GM18867 (cell line): Measurements from ENCODE around the gene CLCN7.
"Not testable (repeated sequence)": the region's sequence is repeated elsewhere in the genome, so short reads cannot be mapped to it uniquely, and the experiment has no call there.

ENCODE experiments used
- ATAC-seq: cut with Tn5 transposase; IDR thresholded peaks from one replicate; pipeline ENCODE4 v1.9.1; 2021; ENCODE audit warnings: mild to moderate bottlenecking, moderate library complexity; ENCODE audit not compliant: unreplicated experiment

Gene CLCN7

DNA sequence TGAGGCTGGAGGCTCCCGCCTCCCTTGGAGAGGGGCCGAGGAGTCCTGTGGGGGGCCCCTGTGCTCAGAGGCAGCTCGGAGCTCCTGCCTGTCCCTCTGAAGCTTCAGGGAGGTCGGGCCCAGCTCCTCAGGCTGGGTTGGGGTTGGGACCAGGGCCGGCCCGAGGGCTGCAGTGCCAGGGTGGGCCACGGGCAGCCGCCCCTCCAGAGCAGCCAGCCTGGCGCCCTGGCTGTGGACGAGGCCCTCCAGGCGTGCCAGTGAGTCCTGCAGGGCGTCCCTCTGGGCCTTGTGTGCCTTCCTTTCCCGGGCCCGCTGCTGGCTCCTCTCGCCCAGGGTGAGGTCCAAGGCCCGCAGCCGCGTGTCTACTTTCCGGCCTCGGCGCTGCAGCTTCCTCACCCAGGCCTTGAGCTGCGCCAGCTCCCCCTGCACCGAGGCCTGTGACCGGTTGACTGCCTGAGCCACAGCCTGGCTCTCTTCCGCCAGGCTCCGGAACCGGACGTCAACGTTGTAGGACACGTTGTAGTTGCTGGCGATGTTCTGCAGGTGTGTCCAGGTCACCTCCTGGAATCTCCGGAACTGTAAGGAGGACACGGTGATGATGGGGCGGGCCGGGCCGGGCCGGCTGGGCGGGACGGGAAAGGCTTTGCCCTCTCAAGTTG lies 12.7 kb upstream of the CLCN7 start:
- no peak for ATAC-seq

- ATAC-seq = no peak
These were observed 11.9 kb upstream of the CLCN7 start for GRCh38 chr16:1486551-1487390.

GRCh38 chr16:1485847-1486496 lies 11.1 kb upstream of the CLCN7 start:
- ATAC-seq = no peak

DNA sequence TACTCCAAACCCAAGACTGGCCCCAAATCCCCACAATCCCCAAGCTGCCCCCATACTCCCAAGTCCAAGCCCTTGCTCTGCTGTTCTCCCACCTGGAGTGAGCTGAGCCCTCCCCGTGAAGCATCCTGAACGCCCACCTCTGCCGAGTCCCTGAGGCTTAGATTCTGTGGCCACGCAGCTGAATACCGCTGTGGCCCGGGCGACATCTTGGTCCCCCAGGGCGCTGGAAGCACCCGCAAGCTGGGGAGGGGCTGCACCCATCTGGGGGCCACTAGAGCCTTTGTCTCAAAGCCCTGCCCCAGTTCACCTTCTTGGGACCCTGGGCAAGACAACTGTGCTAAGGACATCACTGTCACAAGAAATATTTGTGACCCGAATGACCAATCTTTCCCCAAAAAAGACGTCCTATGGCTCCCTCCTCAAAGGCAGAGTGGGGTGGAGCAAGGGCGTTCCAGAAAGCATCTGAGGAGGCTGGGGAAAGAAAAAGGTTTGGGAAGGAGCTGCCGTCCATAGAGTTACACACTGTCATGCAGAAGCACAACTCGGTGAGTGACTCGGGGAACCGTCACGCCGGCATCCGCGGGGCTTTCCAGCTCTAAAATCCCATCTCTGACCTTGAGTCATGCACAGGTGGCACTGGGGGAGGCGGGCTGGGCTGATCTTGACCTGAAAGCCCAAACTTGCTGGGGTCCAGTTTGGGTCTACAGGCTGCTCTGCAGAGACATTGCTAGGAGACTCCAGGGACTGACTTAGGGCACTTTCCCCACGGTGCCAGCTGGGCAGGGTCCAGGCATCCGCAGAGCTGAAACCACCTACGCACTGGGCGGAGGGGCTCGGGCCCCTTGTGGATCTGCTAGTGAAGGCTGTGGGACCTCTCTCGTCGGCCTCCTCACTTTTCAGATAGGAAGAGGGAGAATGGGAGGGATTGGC lies 7.3 kb upstream of the CLCN7 start:
- ATAC-seq = no peak

GRCh38 chr16:1478937-1479336 lies 4.1 kb upstream of the CLCN7 start:
- ATAC-seq = not testable (repeated sequence)

DNA sequence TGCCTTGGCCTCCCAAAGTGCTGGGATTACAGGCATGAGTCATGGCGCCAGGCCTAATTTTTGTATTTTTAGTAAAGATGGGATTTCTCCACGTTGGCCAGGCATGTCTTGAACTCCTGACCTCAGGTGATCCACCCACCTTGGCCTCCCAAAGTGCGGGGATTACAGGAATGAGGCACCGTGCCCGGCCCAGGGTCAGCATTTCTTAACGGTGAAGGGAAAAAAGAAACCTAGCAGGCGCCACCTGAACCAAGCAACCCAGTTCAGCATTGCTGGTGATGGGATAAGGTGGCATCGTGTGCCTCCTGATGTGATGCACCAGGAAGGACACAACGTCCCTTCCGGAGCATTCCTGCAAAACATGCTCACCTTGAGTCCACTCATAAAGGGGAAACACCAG lies 2.2 kb upstream of the CLCN7 start:
- no peak for ATAC-seq

DNA sequence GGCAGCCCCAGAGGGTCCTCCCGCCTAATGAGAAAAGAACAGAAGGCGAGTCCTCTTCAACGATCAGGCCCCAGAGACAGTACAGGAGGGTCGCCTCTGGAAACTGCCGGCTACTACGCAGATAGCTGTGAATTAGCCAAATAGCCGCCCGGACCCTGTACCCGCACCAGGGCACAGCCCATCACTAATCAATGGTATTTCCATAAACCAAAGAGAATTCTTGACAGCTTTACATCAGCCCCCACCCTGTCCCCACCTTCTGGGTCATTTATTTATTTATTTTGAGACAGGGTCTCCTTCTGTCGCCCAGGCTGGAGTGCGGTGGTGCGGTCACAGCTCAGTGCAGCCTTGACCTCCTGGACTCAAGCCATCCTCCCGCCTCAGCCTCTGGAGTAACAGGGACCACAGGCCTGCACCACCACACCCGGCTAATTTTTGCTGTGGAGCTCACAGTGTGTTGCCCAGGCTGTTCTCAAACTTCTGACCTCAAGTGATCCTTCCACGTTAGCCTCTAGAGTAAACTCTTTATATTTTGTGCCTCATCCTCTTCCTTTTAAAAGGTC lies 805 bp upstream of the CLCN7 start:
- no peak for ATAC-seq

- ATAC-seq = peak; percentile 17
These were observed 589 bp downstream of the CLCN7 start for GRCh38 chr16:1474082-1474795.

- ATAC-seq = no peak
These were observed 1.9 kb downstream of the CLCN7 start for GRCh38 chr16:1472974-1473373.

DNA sequence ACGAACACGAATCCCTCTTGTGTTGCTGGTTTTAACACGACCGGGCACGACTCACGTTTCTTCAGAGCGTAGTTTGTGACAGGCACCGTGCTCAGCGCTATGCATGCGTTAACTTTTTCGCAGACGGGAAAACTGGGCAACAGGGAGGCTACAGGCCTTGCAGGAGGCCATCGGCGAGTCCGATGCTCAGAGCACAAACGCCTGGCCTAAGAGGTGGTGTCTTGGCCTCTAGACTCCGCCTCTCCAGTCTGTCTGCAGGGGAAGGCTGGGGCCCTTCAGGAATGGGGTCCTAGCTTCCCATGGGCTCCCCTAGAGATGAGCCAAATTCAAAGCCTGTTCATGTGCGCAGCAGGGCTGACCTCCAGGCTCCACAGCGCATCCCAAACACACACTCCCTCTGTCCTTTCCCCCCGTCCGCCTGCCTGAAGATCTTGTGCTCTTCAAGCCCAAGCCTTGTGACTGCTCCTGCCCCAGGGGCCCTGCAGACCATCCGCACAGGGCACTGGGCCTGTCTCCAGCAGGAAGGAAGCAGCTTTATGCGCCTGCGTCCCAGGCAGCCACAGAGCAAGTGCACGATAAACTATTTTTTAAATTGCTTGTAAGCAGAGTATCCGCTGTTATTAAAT lies 3.1 kb downstream of the CLCN7 start:
- no peak for ATAC-seq

- no peak for ATAC-seq
These were observed 4.2 kb downstream of the CLCN7 start for GRCh38 chr16:1470481-1471251.

DNA sequence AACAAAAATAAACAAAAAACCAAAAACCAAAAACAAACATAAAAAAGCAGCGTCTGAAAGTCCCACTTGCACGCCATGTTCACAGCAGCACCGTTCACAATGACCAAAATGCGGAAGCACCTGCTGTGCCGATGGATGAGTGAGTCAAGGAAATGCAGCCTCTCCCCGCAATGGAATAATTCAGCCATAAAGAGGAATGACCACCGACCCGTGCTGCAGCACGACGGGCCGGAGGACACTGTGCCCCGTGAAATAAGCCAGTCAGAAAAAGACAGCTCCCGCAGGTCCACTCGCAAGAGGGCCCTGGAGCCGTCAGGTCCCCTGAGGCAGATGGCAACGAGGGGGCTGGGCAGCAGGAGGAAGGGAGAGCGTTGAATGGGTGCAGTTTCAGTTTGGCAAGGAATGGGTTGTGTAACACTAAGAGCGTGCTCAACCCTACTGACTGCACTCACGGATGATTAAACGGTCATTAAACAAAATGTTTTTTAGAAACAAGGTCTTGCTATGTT lies 5.1 kb downstream of the CLCN7 start:
- ATAC-seq = no peak

DNA sequence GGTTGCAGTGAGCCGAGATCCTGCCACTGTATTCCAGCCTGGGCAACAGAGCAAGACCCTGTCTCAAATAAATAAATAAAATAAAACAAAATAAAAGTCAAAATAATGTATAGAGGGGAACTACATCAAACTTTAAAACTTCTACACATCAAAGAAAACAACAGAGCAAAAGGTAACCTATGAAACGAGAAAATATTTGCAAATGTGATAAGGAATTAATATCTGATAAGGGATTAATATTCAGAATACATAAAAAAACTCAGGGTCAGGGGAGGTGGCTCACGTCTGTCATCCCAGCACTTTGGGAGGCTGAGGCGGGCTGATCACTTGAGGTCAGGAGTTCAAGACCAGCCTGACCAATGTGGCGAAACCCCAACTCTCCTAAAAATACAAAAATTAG lies 5.7 kb downstream of the CLCN7 start:
- not testable (repeated sequence) for ATAC-seq

DNA sequence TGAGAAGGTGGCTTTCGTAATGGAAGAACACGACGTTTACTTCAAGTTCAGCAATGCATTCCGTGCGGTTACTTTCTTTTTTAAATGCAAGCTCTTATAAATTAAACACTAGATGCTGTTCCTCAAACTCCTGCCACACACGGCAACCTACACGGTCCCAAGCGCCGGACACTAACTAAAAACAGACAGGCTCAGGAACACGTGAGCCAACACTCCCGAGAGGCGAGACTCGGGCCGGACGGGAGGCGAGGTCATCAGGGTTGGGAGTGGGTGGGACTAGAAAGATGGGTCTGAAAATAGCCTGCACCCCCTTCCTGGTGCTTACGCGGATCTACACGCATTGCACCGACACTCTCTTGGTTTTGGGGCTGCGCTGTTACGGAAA lies 6.4 kb downstream of the CLCN7 start:
- ATAC-seq = no peak

GRCh38 chr16:1466968-1467521 lies 7.8 kb downstream of the CLCN7 start:
- no peak for ATAC-seq

DNA sequence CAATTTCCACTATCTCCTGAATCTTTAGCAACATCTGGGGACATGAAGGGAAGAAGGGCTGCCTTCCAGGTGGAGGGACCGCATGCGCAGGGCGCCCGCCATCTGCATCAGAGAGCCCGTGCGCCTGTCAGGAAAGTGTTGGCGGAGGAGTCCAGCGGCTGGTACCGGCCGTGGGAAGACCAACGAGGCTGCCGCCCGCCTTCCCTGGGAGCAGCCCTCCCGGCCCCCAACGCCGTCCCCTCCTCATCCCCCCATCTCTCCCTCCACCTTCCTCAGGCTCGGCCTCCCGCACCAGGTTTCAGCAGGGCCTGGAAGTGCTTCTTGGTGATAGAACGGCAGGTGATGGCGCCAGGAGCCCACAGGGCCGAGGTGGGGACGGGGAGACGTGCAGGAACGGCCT lies 8.8 kb downstream of the CLCN7 start:
- no peak for ATAC-seq

DNA sequence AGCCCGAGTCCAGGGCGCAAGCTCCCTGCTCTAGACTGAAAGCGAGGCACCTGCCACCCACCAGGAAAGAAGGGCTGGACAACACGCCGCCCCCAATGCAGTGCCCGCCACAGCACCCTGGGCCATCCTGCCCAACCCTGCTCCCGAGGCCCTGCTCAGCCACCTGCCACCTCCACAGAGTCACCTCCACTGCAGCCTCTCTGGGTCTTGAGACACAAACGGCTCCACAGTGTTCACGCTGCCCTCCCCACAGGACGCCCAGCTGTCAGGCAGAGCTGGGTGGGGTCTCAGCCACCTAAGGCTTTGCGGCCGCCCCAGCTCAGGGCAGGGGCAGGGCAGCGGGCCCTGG lies 9.3 kb downstream of the CLCN7 start:
- no peak for ATAC-seq

- ATAC-seq = no peak
These were observed 9.8 kb downstream of the CLCN7 start for GRCh38 chr16:1464894-1465566.
